Measurements from ENCODE around the gene FZD1.
"Not testable (repeated sequence)": the region's sequence is repeated elsewhere in the genome, so short reads cannot be mapped to it uniquely, and the experiment has no call there.

FZD1 gene

GRCh38 chr7:91299952-91300775, 35.9 kb downstream of the FZD1 start:
- peak; percentile 5 for DNase-seq

GRCh38 chr7:91302794-91303193, 38.6 kb downstream of the FZD1 start:
- DNase-seq, result no peak

- no peak for DNase-seq
These were observed 42.0 kb downstream of the FZD1 start for GRCh38 chr7:91306266-91306665.

GRCh38 chr7:91307467-91307866, 43.2 kb downstream of the FZD1 start:
- DNase-seq, result no peak

GRCh38 chr7:91308191-91308590, 44.0 kb downstream of the FZD1 start:
- DNase-seq, result not testable (repeated sequence)

GRCh38 chr7:91310830-91311460, 46.7 kb downstream of the FZD1 start:
- no peak for DNase-seq

- no peak for DNase-seq
These were observed 47.6 kb downstream of the FZD1 start for GRCh38 chr7:91311839-91312238.

- DNase-seq, result no peak
These were observed 48.9 kb downstream of the FZD1 start for GRCh38 chr7:91313113-91313512.

GRCh38 chr7:91314591-91315323, 50.5 kb downstream of the FZD1 start:
- DNase-seq, result no peak

GRCh38 chr7:91316426-91316825, 52.2 kb downstream of the FZD1 start:
- DNase-seq, result no peak

GRCh38 chr7:91319351-91319750, 55.1 kb downstream of the FZD1 start:
- no peak for DNase-seq

- no peak for DNase-seq
These were observed 56.3 kb downstream of the FZD1 start for GRCh38 chr7:91320366-91321078.
